ENCODE measurements around the gene RAB10. TPM values are rescaled to one million over a fixed set of nuclear protein-coding genes. Genes with fewer than 3 reads are reported as not detected.

Gene RAB10
- total and polyA plus RNA-seq, 2 experiments from 2014 or later = 102 to 143 TPM

DNA sequence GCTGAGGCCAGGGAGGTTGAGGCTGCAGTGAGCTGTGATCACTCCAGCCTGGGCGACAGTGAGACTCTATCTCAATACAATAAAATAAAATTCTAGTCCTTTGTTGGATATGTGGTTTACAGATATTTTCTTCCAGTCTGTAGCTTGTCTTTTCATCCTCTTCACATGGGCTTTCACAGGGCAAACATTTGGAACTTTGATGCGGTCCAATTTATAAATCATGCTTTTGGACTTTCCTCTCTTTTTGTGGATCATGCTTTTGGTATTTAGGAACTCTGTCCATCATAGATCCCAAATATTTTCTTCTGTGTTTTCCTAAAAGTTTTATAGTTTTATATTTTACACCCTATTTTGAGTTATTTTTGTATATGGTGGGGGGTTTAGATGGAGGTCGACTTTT, 14.9 kb downstream of the RAB10 start (continued):
- no peak for TF ChIP-seq NANOG (IDR thresholded peaks at IDR 0.05; ENCODE audit: borderline replicate concordance)
- TF ChIP-seq, protein P1, sequence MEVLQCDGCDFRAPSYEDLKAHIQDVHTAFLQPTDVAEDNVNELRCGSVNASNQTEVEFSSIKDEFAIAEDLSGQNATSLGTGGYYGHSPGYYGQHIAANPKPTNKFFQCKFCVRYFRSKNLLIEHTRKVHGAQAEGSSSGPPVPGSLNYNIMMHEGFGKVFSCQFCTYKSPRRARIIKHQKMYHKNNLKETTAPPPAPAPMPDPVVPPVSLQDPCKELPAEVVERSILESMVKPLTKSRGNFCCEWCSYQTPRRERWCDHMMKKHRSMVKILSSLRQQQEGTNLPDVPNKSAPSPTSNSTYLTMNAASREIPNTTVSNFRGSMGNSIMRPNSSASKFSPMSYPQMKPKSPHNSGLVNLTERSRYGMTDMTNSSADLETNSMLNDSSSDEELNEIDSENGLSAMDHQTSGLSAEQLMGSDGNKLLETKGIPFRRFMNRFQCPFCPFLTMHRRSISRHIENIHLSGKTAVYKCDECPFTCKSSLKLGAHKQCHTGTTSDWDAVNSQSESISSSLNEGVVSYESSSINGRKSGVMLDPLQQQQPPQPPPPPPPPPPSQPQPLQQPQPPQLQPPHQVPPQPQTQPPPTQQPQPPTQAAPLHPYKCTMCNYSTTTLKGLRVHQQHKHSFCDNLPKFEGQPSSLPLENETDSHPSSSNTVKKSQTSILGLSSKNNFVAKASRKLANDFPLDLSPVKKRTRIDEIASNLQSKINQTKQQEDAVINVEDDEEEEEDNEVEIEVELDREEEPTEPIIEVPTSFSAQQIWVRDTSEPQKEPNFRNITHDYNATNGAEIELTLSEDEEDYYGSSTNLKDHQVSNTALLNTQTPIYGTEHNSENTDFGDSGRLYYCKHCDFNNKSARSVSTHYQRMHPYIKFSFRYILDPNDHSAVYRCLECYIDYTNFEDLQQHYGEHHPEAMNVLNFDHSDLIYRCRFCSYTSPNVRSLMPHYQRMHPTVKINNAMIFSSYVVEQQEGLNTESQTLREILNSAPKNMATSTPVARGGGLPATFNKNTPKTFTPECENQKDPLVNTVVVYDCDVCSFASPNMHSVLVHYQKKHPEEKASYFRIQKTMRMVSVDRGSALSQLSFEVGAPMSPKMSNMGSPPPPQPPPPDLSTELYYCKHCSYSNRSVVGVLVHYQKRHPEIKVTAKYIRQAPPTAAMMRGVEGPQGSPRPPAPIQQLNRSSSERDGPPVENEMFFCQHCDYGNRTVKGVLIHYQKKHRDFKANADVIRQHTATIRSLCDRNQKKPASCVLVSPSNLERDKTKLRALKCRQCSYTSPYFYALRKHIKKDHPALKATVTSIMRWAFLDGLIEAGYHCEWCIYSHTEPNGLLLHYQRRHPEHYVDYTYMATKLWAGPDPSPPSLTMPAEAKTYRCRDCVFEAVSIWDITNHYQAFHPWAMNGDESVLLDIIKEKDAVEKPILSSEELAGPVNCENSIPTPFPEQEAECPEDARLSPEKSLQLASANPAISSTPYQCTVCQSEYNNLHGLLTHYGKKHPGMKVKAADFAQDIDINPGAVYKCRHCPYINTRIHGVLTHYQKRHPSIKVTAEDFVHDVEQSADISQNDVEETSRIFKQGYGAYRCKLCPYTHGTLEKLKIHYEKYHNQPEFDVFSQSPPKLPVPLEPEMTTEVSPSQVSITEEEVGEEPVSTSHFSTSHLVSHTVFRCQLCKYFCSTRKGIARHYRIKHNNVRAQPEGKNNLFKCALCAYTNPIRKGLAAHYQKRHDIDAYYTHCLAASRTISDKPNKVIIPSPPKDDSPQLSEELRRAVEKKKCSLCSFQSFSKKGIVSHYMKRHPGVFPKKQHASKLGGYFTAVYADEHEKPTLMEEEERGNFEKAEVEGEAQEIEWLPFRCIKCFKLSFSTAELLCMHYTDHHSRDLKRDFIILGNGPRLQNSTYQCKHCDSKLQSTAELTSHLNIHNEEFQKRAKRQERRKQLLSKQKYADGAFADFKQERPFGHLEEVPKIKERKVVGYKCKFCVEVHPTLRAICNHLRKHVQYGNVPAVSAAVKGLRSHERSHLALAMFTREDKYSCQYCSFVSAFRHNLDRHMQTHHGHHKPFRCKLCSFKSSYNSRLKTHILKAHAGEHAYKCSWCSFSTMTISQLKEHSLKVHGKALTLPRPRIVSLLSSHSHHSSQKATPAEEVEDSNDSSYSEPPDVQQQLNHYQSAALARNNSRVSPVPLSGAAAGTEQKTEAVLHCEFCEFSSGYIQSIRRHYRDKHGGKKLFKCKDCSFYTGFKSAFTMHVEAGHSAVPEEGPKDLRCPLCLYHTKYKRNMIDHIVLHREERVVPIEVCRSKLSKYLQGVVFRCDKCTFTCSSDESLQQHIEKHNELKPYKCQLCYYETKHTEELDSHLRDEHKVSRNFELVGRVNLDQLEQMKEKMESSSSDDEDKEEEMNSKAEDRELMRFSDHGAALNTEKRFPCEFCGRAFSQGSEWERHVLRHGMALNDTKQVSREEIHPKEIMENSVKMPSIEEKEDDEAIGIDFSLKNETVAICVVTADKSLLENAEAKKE (CRISPR knock-in tag; IDR thresholded peaks at IDR 0.05) = no peak

DNA sequence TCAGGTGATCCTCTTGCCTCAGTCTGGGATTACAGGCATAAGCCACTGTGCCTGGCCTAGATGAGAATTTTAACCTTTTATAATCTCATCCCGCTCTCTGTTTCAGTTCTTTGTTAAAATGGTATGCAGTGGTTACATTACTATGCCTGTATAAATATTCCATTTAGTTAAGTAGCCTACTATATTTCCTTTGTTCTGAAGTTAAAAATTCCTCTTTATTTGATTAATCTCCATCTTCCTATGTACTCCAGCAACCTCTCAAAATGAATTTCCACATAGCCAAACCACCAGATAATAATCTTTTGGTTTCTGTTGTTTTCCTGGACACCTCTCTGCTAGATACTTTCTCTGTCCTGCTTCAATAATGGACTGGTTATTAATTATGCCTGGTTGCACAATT, 15.8 kb downstream of the RAB10 start:
- peaks cover 4% of the 10 kb centered on the region; the same call in 1 of the 2 replicates for H3K4me1 ChIP-seq (ENCODE audit: insufficient read depth)
- H3F3A ChIP-seq (replicated peaks; ENCODE audit: low read depth) = no peaks in the 10 kb centered on the region
- peaks cover 2% of the 10 kb centered on the region for H3K27me3 Mint-ChIP-seq (ENCODE audit: insufficient read depth, low read depth, poor library complexity)
- H3K9me2 ChIP-seq (ENCODE audit: insufficient read depth) = no peaks in the 10 kb centered on the region
- no peaks in the 10 kb centered on the region for H3K9me3 Mint-ChIP-seq
- no peak overlapping the region for H3K4me3 Mint-ChIP-seq
- H3K27me3 ChIP-seq (ENCODE audit: insufficient read depth) = no peaks in the 10 kb centered on the region
- peaks cover 71% of the 10 kb centered on the region for H4K20me1 ChIP-seq (replicated peaks; ENCODE audit: insufficient read depth)
- no peak overlapping the region for H2AFZ ChIP-seq
- no peak for ATAC-seq
- H3K27ac ChIP-seq (ENCODE audit: low read depth) = no peak overlapping the region
- H3K4me2 ChIP-seq = no peak overlapping the region
- H3K79me2 ChIP-seq (replicated peaks; ENCODE audit: insufficient read depth) = peaks cover 100% of the 10 kb centered on the region
- no peak overlapping the region for H3K4me3 ChIP-seq
- H3K36me3 ChIP-seq (ENCODE audit: insufficient read depth) = no peaks in the 10 kb centered on the region
- no peak for DNase-seq (ENCODE audit: low spot score)
- H3K27ac Mint-ChIP-seq = no peak overlapping the region
- H3K4me1 Mint-ChIP-seq = peaks cover 6% of the 10 kb centered on the region; the same call in 2 of the 3 replicates
- H3K36me3 Mint-ChIP-seq (ENCODE audit: low read depth) = peaks cover 36% of the 10 kb centered on the region; the same call in 2 of the 3 replicates
- TF ChIP-seq, protein P1 (CRISPR knock-in tag; IDR thresholded peaks at IDR 0.05) = no peak
- TF ChIP-seq STAT1 (IDR thresholded peaks at IDR 0.05; ENCODE audit: unreplicated experiment) = no peak
- no peak for TF ChIP-seq POLR2AphosphoS5 (IDR thresholded peaks at IDR 0.05; ENCODE audit: low read depth)
- no peak for TF ChIP-seq ZNF114 (CRISPR knock-in tag; IDR thresholded peaks at IDR 0.05)
- no peak for TF ChIP-seq NANOG (IDR thresholded peaks at IDR 0.05; ENCODE audit: borderline replicate concordance)
- no peak for TF ChIP-seq JUNB (IDR thresholded peaks at IDR 0.05; ENCODE audit: unreplicated experiment)
- no peak for TF ChIP-seq EZH2phosphoT487 (IDR thresholded peaks at IDR 0.05; ENCODE audit: unreplicated experiment)
- no peak for TF ChIP-seq CREB1 (CRISPR knock-in tag; IDR thresholded peaks at IDR 0.05; ENCODE audit: low read depth)

All from GM23338 (cell line).